ENCODE results near the gene IFNA8.

- no peak for TF ChIP-seq CBFB (CRISPR knock-in tag; IDR thresholded peaks at IDR 0.05; ENCODE audit: low read depth)
- TF ChIP-seq RELA (CRISPR knock-in tag; IDR thresholded peaks at IDR 0.05; ENCODE audit: borderline replicate concordance) = no peak
- TF ChIP-seq FOXP1 (CRISPR knock-in tag; IDR thresholded peaks at IDR 0.05; ENCODE audit: borderline replicate concordance) = no peak
- no peak for TF ChIP-seq CTCF (IDR thresholded peaks at IDR 0.05)
- TF ChIP-seq ERG (CRISPR knock-in tag; IDR thresholded peaks at IDR 0.05) = no peak
- TF ChIP-seq, protein P1, sequence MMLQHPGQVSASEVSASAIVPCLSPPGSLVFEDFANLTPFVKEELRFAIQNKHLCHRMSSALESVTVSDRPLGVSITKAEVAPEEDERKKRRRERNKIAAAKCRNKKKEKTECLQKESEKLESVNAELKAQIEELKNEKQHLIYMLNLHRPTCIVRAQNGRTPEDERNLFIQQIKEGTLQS (CRISPR knock-in tag; conservative IDR thresholded peaks at IDR 0.05) = no peak
- TF ChIP-seq, protein P2, sequence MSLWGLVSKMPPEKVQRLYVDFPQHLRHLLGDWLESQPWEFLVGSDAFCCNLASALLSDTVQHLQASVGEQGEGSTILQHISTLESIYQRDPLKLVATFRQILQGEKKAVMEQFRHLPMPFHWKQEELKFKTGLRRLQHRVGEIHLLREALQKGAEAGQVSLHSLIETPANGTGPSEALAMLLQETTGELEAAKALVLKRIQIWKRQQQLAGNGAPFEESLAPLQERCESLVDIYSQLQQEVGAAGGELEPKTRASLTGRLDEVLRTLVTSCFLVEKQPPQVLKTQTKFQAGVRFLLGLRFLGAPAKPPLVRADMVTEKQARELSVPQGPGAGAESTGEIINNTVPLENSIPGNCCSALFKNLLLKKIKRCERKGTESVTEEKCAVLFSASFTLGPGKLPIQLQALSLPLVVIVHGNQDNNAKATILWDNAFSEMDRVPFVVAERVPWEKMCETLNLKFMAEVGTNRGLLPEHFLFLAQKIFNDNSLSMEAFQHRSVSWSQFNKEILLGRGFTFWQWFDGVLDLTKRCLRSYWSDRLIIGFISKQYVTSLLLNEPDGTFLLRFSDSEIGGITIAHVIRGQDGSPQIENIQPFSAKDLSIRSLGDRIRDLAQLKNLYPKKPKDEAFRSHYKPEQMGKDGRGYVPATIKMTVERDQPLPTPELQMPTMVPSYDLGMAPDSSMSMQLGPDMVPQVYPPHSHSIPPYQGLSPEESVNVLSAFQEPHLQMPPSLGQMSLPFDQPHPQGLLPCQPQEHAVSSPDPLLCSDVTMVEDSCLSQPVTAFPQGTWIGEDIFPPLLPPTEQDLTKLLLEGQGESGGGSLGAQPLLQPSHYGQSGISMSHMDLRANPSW (CRISPR knock-in tag; conservative IDR thresholded peaks at IDR 0.05; ENCODE audit: low read depth) = no peak
- TF ChIP-seq, protein P3, sequence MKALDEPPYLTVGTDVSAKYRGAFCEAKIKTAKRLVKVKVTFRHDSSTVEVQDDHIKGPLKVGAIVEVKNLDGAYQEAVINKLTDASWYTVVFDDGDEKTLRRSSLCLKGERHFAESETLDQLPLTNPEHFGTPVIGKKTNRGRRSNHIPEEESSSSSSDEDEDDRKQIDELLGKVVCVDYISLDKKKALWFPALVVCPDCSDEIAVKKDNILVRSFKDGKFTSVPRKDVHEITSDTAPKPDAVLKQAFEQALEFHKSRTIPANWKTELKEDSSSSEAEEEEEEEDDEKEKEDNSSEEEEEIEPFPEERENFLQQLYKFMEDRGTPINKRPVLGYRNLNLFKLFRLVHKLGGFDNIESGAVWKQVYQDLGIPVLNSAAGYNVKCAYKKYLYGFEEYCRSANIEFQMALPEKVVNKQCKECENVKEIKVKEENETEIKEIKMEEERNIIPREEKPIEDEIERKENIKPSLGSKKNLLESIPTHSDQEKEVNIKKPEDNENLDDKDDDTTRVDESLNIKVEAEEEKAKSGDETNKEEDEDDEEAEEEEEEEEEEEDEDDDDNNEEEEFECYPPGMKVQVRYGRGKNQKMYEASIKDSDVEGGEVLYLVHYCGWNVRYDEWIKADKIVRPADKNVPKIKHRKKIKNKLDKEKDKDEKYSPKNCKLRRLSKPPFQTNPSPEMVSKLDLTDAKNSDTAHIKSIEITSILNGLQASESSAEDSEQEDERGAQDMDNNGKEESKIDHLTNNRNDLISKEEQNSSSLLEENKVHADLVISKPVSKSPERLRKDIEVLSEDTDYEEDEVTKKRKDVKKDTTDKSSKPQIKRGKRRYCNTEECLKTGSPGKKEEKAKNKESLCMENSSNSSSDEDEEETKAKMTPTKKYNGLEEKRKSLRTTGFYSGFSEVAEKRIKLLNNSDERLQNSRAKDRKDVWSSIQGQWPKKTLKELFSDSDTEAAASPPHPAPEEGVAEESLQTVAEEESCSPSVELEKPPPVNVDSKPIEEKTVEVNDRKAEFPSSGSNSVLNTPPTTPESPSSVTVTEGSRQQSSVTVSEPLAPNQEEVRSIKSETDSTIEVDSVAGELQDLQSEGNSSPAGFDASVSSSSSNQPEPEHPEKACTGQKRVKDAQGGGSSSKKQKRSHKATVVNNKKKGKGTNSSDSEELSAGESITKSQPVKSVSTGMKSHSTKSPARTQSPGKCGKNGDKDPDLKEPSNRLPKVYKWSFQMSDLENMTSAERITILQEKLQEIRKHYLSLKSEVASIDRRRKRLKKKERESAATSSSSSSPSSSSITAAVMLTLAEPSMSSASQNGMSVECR (CRISPR knock-in tag; IDR thresholded peaks at IDR 0.05; ENCODE audit: borderline replicate concordance) = no peak
- no peak for TF ChIP-seq NR3C1 (CRISPR knock-in tag; conservative IDR thresholded peaks at IDR 0.05; ENCODE audit: low read depth)
- TF ChIP-seq, protein P4, sequence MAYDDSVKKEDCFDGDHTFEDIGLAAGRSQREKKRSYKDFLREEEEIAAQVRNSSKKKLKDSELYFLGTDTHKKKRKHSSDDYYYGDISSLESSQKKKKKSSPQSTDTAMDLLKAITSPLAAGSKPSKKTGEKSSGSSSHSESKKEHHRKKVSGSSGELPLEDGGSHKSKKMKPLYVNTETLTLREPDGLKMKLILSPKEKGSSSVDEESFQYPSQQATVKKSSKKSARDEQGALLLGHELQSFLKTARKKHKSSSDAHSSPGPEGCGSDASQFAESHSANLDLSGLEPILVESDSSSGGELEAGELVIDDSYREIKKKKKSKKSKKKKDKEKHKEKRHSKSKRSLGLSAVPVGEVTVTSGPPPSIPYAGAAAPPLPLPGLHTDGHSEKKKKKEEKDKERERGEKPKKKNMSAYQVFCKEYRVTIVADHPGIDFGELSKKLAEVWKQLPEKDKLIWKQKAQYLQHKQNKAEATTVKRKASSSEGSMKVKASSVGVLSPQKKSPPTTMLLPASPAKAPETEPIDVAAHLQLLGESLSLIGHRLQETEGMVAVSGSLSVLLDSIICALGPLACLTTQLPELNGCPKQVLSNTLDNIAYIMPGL (CRISPR knock-in tag; IDR thresholded peaks at IDR 0.05) = no peak
Measured at GRCh38 chr9:21383627-21384026, 25.3 kb upstream of the IFNA8 start.
